T-helper 2 cell (primary cell): ENCODE results near the gene SEMA4A.
A peak's percentile ranks its signal among the peaks of the same experiment; 100 is the strongest.

Source experiments
- DNase-seq, 5 experiments: peaks; one replicate each; pipeline versions ENCODE4 v3.0.0 to v3.0.0-alpha.2; 2012 to 2022

SEMA4A gene

GRCh38 chr1:156135930-156136871 lies 17.2 kb upstream of the SEMA4A start:
- DNase-seq = no peak

- no peak for DNase-seq
Measured at GRCh38 chr1:156136970-156137483, 16.4 kb upstream of the SEMA4A start.

GRCh38 chr1:156138458-156138867 lies 14.9 kb upstream of the SEMA4A start:
- no peak for DNase-seq

GRCh38 chr1:156140879-156141707 lies 12.3 kb upstream of the SEMA4A start:
- DNase-seq = peak in 1 of 5 experiments; percentile 54

GRCh38 chr1:156143765-156144489 lies 9.5 kb upstream of the SEMA4A start:
- DNase-seq = no peak

GRCh38 chr1:156144742-156145141 lies 8.6 kb upstream of the SEMA4A start:
- DNase-seq = no peak

GRCh38 chr1:156145650-156146019 lies 7.8 kb upstream of the SEMA4A start:
- DNase-seq = no peak

- DNase-seq = peak in 2 of 5 experiments; percentile 31 to 83
Measured at GRCh38 chr1:156146020-156146768, 7.2 kb upstream of the SEMA4A start.

- DNase-seq = peak in 1 of 5 experiments; percentile 63
Measured at GRCh38 chr1:156146769-156147405, 6.5 kb upstream of the SEMA4A start.

- DNase-seq = peak in 1 of 5 experiments; percentile 22
Measured at GRCh38 chr1:156148216-156148615, 5.2 kb upstream of the SEMA4A start.

- DNase-seq = no peak
Measured at GRCh38 chr1:156149374-156150332, 3.7 kb upstream of the SEMA4A start.

- DNase-seq = no peak
Measured at GRCh38 chr1:156150333-156151011, 2.9 kb upstream of the SEMA4A start.

- no peak for DNase-seq
Measured at GRCh38 chr1:156151093-156151688, 2.2 kb upstream of the SEMA4A start.

GRCh38 chr1:156152628-156153027 lies 757 bp upstream of the SEMA4A start:
- no peak for DNase-seq

- peak in 2 of 5 experiments; percentile 46 to 85 for DNase-seq
Measured at GRCh38 chr1:156154317-156154749, 948 bp downstream of the SEMA4A start.

GRCh38 chr1:156155756-156156510 lies 2.5 kb downstream of the SEMA4A start:
- no peak for DNase-seq

- peak in 1 of 5 experiments; percentile 31 for DNase-seq
Measured at GRCh38 chr1:156157506-156157905, 4.1 kb downstream of the SEMA4A start.

- no peak for DNase-seq
Measured at GRCh38 chr1:156157966-156158365, 4.6 kb downstream of the SEMA4A start.
